Measurements from ENCODE around the gene CAMK2A.

The CAMK2A gene

GRCh38 chr5:150309101-150309885 lies 19.7 kb upstream of the CAMK2A start:
- TF ChIP-seq ZFX (IDR thresholded peaks at IDR 0.05; ENCODE audit: borderline replicate concordance): no peak
- no peak for TF ChIP-seq CTCF (IDR thresholded peaks at IDR 0.05)
- H3K27ac ChIP-seq: no peak overlapping the region

- TF ChIP-seq ZFX (IDR thresholded peaks at IDR 0.05; ENCODE audit: borderline replicate concordance) (no peak), CTCF (IDR thresholded peaks at IDR 0.05) (no peak)
- no peak overlapping the region for H3K27ac ChIP-seq
Observed at GRCh38 chr5:150307617-150308426, 18.2 kb upstream of the CAMK2A start.

- TF ChIP-seq ZFX (IDR thresholded peaks at IDR 0.05; ENCODE audit: borderline replicate concordance) (no peak), CTCF (IDR thresholded peaks at IDR 0.05) (no peak)
- H3K27ac ChIP-seq: no peak overlapping the region
Observed at GRCh38 chr5:150306775-150307174, 17.2 kb upstream of the CAMK2A start.

- TF ChIP-seq ZFX (IDR thresholded peaks at IDR 0.05; ENCODE audit: borderline replicate concordance): no peak
- no peak for TF ChIP-seq CTCF (IDR thresholded peaks at IDR 0.05)
- H3K27ac ChIP-seq: no peak overlapping the region
Observed at GRCh38 chr5:150305557-150305956, 16.0 kb upstream of the CAMK2A start.

- no peak for TF ChIP-seq ZFX (IDR thresholded peaks at IDR 0.05; ENCODE audit: borderline replicate concordance)
- no peak for TF ChIP-seq CTCF (IDR thresholded peaks at IDR 0.05)
- H3K27ac ChIP-seq: no peak overlapping the region
Observed at GRCh38 chr5:150305095-150305494, 15.5 kb upstream of the CAMK2A start.

GRCh38 chr5:150304481-150305081 lies 15.0 kb upstream of the CAMK2A start:
- no peak overlapping the region for H3K27ac ChIP-seq
- no peak for TF ChIP-seq CTCF (IDR thresholded peaks at IDR 0.05)
- TF ChIP-seq ZFX (IDR thresholded peaks at IDR 0.05; ENCODE audit: borderline replicate concordance): no peak
